ENCODE data around the gene NETO1. TPM values are rescaled to one million over a fixed set of nuclear protein-coding genes. Genes with fewer than 3 reads are reported as not detected.

NETO1 gene, protein sequence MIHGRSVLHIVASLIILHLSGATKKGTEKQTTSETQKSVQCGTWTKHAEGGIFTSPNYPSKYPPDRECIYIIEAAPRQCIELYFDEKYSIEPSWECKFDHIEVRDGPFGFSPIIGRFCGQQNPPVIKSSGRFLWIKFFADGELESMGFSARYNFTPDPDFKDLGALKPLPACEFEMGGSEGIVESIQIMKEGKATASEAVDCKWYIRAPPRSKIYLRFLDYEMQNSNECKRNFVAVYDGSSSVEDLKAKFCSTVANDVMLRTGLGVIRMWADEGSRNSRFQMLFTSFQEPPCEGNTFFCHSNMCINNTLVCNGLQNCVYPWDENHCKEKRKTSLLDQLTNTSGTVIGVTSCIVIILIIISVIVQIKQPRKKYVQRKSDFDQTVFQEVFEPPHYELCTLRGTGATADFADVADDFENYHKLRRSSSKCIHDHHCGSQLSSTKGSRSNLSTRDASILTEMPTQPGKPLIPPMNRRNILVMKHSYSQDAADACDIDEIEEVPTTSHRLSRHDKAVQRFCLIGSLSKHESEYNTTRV
- not detected for total RNA-seq

DNA sequence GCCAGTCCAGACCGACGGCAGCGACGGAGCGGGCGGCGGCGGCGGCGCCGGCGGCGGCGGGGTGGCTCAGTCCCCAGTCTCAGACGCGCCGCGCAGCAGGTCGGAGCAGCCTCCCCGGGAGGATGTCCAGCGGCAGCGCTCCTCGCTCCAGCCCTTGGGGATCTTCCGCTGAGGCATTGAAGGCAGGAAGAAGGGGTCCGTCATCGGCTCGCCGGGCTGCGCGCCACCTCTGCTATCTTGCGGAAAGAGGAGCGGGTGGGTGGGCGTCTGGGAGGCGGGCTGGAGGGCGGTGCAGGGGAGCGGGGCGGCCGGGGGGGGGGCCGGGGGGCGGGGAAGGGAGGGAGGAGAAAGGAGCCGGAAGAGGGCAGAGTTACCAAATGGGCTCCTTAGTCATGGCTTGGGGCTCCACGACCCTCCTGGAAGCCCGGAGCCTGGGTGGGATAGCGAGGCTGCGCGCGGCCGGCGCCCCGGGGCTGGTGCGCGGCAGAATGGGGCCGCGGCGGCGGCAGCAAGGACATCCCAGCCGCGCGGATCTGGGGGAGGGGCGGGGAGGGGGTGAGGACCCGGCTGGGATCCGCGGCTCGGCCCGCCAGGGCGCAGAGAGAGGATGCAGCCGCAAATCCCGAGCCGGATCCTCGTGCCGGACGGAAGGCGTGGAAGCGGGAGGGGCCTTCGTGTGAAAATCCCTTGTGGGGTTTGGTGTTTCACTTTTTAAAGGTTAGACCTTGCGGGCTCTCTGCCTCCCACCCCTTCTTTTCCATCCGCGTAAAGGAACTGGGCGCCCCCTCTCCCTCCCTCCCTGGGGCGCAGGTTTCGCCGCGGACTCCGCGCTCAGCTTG is at the start of gene NETO1:
NETO1 (minus strand) TSS at position 242 of the 839 bp plus-strand sequence. CDS start 696 bp downstream, outside the sequence.
- Histone ChIP-seq H3K27me3 (peaks cover 0 to 13% of the 10 kb centered on the region in 2 donors), H3K4me3 (no peak within 1 kb of the TSS), H3K9me3 (no peaks in the 10 kb centered on the region), H3K4me1 (peaks cover 25% of the 10 kb centered on the region), H3K27ac (no peak within 1 kb of the TSS), H3K36me3 (replicated peaks in 1 of 2; ENCODE audit: insufficient read depth in 1 of 2, low read depth in 2 of 2) (no peaks in the 10 kb centered on the region)
- ATAC-seq (no peak), DNase-seq (no peak)
- TF ChIP-seq, protein P1, sequence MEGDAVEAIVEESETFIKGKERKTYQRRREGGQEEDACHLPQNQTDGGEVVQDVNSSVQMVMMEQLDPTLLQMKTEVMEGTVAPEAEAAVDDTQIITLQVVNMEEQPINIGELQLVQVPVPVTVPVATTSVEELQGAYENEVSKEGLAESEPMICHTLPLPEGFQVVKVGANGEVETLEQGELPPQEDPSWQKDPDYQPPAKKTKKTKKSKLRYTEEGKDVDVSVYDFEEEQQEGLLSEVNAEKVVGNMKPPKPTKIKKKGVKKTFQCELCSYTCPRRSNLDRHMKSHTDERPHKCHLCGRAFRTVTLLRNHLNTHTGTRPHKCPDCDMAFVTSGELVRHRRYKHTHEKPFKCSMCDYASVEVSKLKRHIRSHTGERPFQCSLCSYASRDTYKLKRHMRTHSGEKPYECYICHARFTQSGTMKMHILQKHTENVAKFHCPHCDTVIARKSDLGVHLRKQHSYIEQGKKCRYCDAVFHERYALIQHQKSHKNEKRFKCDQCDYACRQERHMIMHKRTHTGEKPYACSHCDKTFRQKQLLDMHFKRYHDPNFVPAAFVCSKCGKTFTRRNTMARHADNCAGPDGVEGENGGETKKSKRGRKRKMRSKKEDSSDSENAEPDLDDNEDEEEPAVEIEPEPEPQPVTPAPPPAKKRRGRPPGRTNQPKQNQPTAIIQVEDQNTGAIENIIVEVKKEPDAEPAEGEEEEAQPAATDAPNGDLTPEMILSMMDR (IDR thresholded peaks at IDR 0.05) = no peak
- TF ChIP-seq POLR2A (IDR thresholded peaks at IDR 0.05) = no peak
- intact Hi-C loops (cut with DNase I) = no loop called here
- WGBS, 2 donors = 0 to 1% methylated on average over 26 to 80 of the region's 85 CpGs

GRCh38 chr18:72910045-72910444 is 42.3 kb upstream of the NETO1 start:
- Histone ChIP-seq H3K4me1 (no peaks in the 10 kb centered on the region), H3K4me3 (no peak overlapping the region), H3K36me3 (replicated peaks in 1 of 2; ENCODE audit: insufficient read depth in 1 of 2, low read depth in 2 of 2) (no peaks in the 10 kb centered on the region), H3K27ac (no peak overlapping the region), H3K27me3 (no peaks in the 10 kb centered on the region), H3K9me3 (no peaks in the 10 kb centered on the region)
- DNase-seq (no peak), ATAC-seq (no peak)
- TF ChIP-seq POLR2A (IDR thresholded peaks at IDR 0.05) = no peak
- TF ChIP-seq, protein P1 (IDR thresholded peaks at IDR 0.05) = no peak
- WGBS, 2 donors = 59 to 68% methylated on average over 5 of the region's 5 CpGs
- intact Hi-C loops (cut with DNase I) = no loop called here

- DNase-seq (no peak), ATAC-seq (no peak)
- WGBS, 2 donors = 32 to 35% methylated on average over 2 of the region's 2 CpGs
- no peak overlapping the region for H3K4me3 ChIP-seq
- H3K27ac ChIP-seq = no peak overlapping the region
- no peaks in the 10 kb centered on the region for H3K4me1 ChIP-seq
- H3K9me3 ChIP-seq = no peaks in the 10 kb centered on the region
- intact Hi-C loops (cut with DNase I) = no loop called here
- TF ChIP-seq, protein P1 (IDR thresholded peaks at IDR 0.05) = no peak
- no peak for TF ChIP-seq POLR2A (IDR thresholded peaks at IDR 0.05)
- no peaks in the 10 kb centered on the region for H3K27me3 ChIP-seq
- H3K36me3 ChIP-seq (replicated peaks in 1 of 2; ENCODE audit: insufficient read depth in 1 of 2, low read depth in 2 of 2) = no peaks in the 10 kb centered on the region
Measured at GRCh38 chr18:72908181-72908580, 40.4 kb upstream of the NETO1 start.

DNA sequence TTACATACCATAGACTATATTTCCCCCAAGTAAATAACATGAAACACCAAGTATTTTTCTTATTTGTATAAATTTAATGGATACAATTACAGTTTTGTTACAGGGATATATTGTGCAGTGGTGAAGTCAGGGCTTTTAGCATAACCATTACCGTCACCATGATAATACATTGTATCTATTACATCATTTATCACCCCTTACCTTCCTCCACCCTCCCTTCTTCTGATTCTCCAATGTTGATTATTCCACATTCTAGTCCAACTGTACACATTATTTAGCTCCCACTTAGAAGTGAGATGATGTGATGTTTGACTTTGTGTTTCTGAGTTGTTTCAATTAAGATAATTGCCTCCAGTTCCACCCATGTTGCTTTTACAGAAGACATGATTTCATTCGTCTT is 35.2 kb upstream of the NETO1 start:
- 51 to 64% methylated on average over 2 of the region's 2 CpGs for WGBS, 2 donors
- TF ChIP-seq, protein P1 (IDR thresholded peaks at IDR 0.05) = no peak
- no peak for TF ChIP-seq POLR2A (IDR thresholded peaks at IDR 0.05)
- no peak for ATAC-seq

More for the DNA sequence above, 35.2 kb upstream of the NETO1 start:
- Histone ChIP-seq H3K36me3 (replicated peaks in 1 of 2; ENCODE audit: insufficient read depth in 1 of 2, low read depth in 2 of 2) (no peaks in the 10 kb centered on the region), H3K27ac (no peak overlapping the region), H3K4me1 (no peaks in the 10 kb centered on the region), H3K4me3 (no peak overlapping the region), H3K27me3 (no peaks in the 10 kb centered on the region), H3K9me3 (no peaks in the 10 kb centered on the region)
- DNase-seq = no peak
- intact Hi-C loops (cut with DNase I) = no loop called here
